BE2C (cell line): ENCODE measurements around the gene MARK4.
"Not testable (repeated sequence)": the region's sequence is repeated elsewhere in the genome, so short reads cannot be mapped to it uniquely, and the experiment has no call there.

Experiments
- DNase-seq: peaks from one replicate; pipeline ENCODE4 v3.0.0-alpha.2; 2020
- H3K27me3 ChIP-seq: fragments of 250-450 bp; sonication (Bioruptor Pico); 2 replicates; pipeline ENCODE4 v1.5.1; 2020; ENCODE audit warnings: mild to moderate bottlenecking
- H3K36me3 ChIP-seq: fragments of 250-450 bp; sonication (Bioruptor Pico); 2 replicates; pipeline ENCODE4 v1.5.1; 2020; ENCODE audit warnings: mild to moderate bottlenecking
- H3K4me1 ChIP-seq: fragments of 250-450 bp; sonication (Bioruptor Pico); 2 replicates; pipeline ENCODE4 v1.5.1; 2020
- H3K4me3 ChIP-seq: 2 replicates; pipeline ENCODE4 v1.5.1; 2011; ENCODE audit warnings: low read depth, low read length
- H3K9me3 ChIP-seq: fragments of 250-450 bp; sonication (Bioruptor Pico); 2 replicates; pipeline ENCODE4 v1.5.1; 2020
- TF ChIP-seq, protein P1 (sequence below): IDR thresholded peaks from 2 replicates; pipeline ENCODE4 v1.5.1; 2012; ENCODE audit warnings: mild to moderate bottlenecking, low read depth, low read length

Gene MARK4

DNA sequence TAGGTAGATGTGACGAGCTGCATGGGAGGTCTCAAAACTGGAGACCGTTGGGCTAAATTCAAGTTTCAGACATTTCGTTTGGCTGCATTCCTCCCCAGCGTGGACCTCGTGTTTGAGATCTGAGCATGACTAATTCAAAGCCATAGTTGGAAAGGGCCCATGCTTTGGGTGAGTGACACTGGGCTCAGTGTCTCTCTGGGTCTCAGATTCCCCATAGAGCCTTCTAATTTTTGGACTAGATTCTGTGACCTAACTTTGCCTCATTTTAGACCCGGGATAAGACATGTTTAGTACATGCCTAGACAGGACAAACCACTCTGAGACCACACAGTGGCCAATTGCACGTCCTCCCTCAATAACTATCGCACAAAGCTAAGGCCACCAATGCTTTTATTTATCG lies 55.0 kb downstream of the MARK4 start:
- Histone ChIP-seq H3K9me3 (no peaks in the 10 kb centered on the region), H3K27me3 (no peaks in the 10 kb centered on the region), H3K4me1 (peaks cover 4% of the 10 kb centered on the region; the same call in 1 of the 2 replicates), H3K4me3 (no peak overlapping the region), H3K36me3 (no peaks in the 10 kb centered on the region)
- TF ChIP-seq, protein P1, sequence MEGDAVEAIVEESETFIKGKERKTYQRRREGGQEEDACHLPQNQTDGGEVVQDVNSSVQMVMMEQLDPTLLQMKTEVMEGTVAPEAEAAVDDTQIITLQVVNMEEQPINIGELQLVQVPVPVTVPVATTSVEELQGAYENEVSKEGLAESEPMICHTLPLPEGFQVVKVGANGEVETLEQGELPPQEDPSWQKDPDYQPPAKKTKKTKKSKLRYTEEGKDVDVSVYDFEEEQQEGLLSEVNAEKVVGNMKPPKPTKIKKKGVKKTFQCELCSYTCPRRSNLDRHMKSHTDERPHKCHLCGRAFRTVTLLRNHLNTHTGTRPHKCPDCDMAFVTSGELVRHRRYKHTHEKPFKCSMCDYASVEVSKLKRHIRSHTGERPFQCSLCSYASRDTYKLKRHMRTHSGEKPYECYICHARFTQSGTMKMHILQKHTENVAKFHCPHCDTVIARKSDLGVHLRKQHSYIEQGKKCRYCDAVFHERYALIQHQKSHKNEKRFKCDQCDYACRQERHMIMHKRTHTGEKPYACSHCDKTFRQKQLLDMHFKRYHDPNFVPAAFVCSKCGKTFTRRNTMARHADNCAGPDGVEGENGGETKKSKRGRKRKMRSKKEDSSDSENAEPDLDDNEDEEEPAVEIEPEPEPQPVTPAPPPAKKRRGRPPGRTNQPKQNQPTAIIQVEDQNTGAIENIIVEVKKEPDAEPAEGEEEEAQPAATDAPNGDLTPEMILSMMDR = no peak
- no peak for DNase-seq

DNA sequence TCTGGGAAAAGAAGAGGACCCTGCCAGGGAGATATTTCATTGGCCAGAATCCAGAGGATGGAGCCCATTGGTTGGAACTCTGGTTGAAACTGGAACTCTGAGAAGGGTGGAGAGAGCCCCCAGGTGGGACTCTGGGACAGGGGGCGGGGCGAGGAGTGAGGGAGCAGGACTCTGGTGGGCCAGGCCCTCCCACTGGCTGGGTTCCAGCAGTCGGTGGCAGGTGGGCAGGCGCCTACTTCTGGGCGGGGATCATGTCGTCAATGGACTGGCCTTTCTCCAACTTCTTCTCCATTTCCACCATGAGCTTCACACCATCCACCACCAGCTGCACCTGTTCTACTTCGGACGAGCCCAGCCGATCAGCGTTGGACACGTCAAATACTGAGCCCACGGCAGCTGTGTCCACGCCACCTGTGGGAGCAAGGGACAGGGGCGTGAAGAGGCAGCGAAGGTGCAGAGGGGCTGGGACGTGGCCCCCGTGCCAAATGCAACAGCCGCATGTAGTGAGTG lies 55.5 kb downstream of the MARK4 start:
- Histone ChIP-seq H3K4me1 (peaks cover 4% of the 10 kb centered on the region; the same call in 1 of the 2 replicates), H3K4me3 (no peak overlapping the region), H3K9me3 (no peaks in the 10 kb centered on the region), H3K36me3 (no peaks in the 10 kb centered on the region), H3K27me3 (no peaks in the 10 kb centered on the region)
- DNase-seq = peak; percentile 65
- TF ChIP-seq, protein P1 = no peak

DNA sequence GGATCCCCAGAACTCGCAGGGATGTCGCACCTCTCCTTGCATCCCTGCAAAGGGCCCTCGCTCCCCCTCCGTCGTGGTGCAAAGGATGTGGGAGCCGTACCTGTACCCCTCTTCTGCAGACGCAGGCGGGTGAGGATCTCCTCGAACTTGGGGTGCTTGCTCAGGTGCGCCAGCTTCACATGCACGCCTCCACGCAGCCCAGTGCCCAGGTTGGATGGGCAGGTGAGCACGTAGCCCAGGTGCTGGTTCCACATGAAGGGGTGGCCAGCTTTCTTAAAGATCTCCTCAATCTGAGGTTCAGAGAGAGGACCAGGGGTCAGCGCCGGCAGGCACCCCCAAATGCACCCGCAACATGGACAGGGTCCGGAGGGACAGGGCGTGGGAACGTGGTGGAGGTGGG lies 56.3 kb downstream of the MARK4 start:
- H3K4me3 ChIP-seq = no peak overlapping the region
- H3K36me3 ChIP-seq = no peaks in the 10 kb centered on the region
- H3K27me3 ChIP-seq = no peaks in the 10 kb centered on the region
- TF ChIP-seq, protein P1 = no peak
- H3K4me1 ChIP-seq = peaks cover 4% of the 10 kb centered on the region; the same call in 1 of the 2 replicates
- no peaks in the 10 kb centered on the region for H3K9me3 ChIP-seq
- DNase-seq = no peak

- H3K4me1 ChIP-seq, H3K27me3 ChIP-seq, H3K36me3 ChIP-seq, H3K9me3 ChIP-seq, H3K4me3 ChIP-seq, DNase-seq: not testable (repeated sequence)
Measured at GRCh38 chr19:45309322-45309721, 58.3 kb downstream of the MARK4 start.

GRCh38 chr19:45311621-45312020 lies 60.5 kb downstream of the MARK4 start:
- no peaks in the 10 kb centered on the region for H3K36me3 ChIP-seq
- no peak for DNase-seq
- H3K9me3 ChIP-seq = no peaks in the 10 kb centered on the region
- peaks cover 18% of the 10 kb centered on the region for H3K27me3 ChIP-seq
- H3K4me3 ChIP-seq = no peak overlapping the region
- TF ChIP-seq, protein P1 = no peak; the same call in 1 of the 2 replicates
- peaks cover 3% of the 10 kb centered on the region; the same call in 1 of the 2 replicates for H3K4me1 ChIP-seq

- H3K36me3 ChIP-seq, H3K9me3 ChIP-seq, DNase-seq, H3K4me3 ChIP-seq, H3K4me1 ChIP-seq: not testable (repeated sequence)
- H3K27me3 ChIP-seq = peaks cover 18% of the 10 kb centered on the region
Measured at GRCh38 chr19:45312285-45312684, 61.2 kb downstream of the MARK4 start.

GRCh38 chr19:45314708-45315245 lies 63.7 kb downstream of the MARK4 start:
- TF ChIP-seq, protein P1 = no peak
- peaks cover 21% of the 10 kb centered on the region for H3K27me3 ChIP-seq
- no peaks in the 10 kb centered on the region for H3K9me3 ChIP-seq

More at GRCh38 chr19:45314708-45315245, 63.7 kb downstream of the MARK4 start:
- DNase-seq = no peak
- no peaks in the 10 kb centered on the region for H3K4me1 ChIP-seq
- no peaks in the 10 kb centered on the region for H3K36me3 ChIP-seq
- no peak overlapping the region for H3K4me3 ChIP-seq
